DMS53 treated with DMSO at 0.1 percent for 48 hours (cell line): Measurements from ENCODE around the gene MAP3K5.
"Not testable (repeated sequence)": the region's sequence is repeated elsewhere in the genome, so short reads cannot be mapped to it uniquely, and the experiment has no call there.

Source experiments
- DNase-seq: peaks from one replicate; lab custom pipeline; 2025; ENCODE audit not compliant: unreplicated experiment; lab: John Stamatoyannopoulos, UW

Gene MAP3K5

GRCh38 chr6:136792410-136793262 is at the start of gene MAP3K5:
MAP3K5 (minus strand) TSS chr6:136792477; CDS start chr6:136792157, 320 bp downstream.
- peak; percentile 73 for DNase-seq

GRCh38 chr6:136840276-136841001 is 48.2 kb upstream of the MAP3K5 start:
- DNase-seq, result no peak

- no peak for DNase-seq
Measured at GRCh38 chr6:136831873-136832562, 39.7 kb upstream of the MAP3K5 start.

GRCh38 chr6:136826216-136826615 is 33.9 kb upstream of the MAP3K5 start:
- no peak for DNase-seq

- DNase-seq, result no peak
Measured at GRCh38 chr6:136823128-136823660, 30.9 kb upstream of the MAP3K5 start.

GRCh38 chr6:136822376-136823127 is 30.3 kb upstream of the MAP3K5 start, which contains the start of gene PEX7:
PEX7 (plus strand) TSS chr6:136822592; CDS start chr6:136822666, 74 bp downstream.
- DNase-seq, result peak; percentile 76

GRCh38 chr6:136822046-136822375 is 29.7 kb upstream of the MAP3K5 start:
- no peak for DNase-seq

- DNase-seq, result no peak
Measured at GRCh38 chr6:136820561-136820960, 28.3 kb upstream of the MAP3K5 start.

- no peak for DNase-seq
Measured at GRCh38 chr6:136816656-136817055, 24.4 kb upstream of the MAP3K5 start.

GRCh38 chr6:136815608-136816007 is 23.3 kb upstream of the MAP3K5 start:
- DNase-seq, result not testable (repeated sequence)

GRCh38 chr6:136812174-136812573 is 19.9 kb upstream of the MAP3K5 start:
- DNase-seq, result no peak

GRCh38 chr6:136811272-136811671 is 19.0 kb upstream of the MAP3K5 start:
- DNase-seq, result no peak

GRCh38 chr6:136809091-136809860 is 17.0 kb upstream of the MAP3K5 start:
- DNase-seq, result no peak

GRCh38 chr6:136803608-136804007 is 11.3 kb upstream of the MAP3K5 start:
- no peak for DNase-seq

GRCh38 chr6:136801581-136801980 is 9.3 kb upstream of the MAP3K5 start:
- no peak for DNase-seq

GRCh38 chr6:136798044-136798443 is 5.8 kb upstream of the MAP3K5 start:
- no peak for DNase-seq

- no peak for DNase-seq
Measured at GRCh38 chr6:136795996-136796395, 3.7 kb upstream of the MAP3K5 start.

GRCh38 chr6:136795386-136795785 is 3.1 kb upstream of the MAP3K5 start:
- DNase-seq, result no peak

- DNase-seq, result no peak
Measured at GRCh38 chr6:136793363-136793762, 1.1 kb upstream of the MAP3K5 start.

GRCh38 chr6:136792095-136792409 is 225 bp downstream of the MAP3K5 start:
- no peak for DNase-seq
